GM18907 (cell line): Measurements from ENCODE around the gene ATXN7L1.

Experiments used
- ATAC-seq: cut with Tn5 transposase; IDR thresholded peaks from one replicate; pipeline ENCODE4 v1.9.1; 2021; ENCODE audit warnings: mild to moderate bottlenecking, moderate library complexity; ENCODE audit not compliant: unreplicated experiment

ATXN7L1 gene

DNA sequence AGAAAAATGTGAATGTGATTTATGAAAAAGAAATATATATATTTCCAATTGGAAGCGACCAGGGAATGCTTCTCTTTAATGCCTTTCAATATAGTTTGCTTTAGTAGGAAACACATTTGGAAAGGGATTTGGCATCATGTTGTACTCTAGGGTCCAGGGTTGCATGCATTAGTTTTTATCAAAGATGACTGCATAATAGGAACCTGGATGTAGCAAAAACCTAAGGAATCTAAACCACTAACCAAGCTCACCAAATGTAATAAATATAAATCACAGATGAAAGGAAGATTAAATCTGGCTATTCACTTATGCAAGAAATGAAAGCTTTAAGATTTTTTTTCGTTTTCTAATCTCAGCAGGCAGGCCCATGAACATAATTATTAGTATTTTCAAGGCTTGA lies 120.0 kb downstream of the ATXN7L1 start:
- ATAC-seq, result no peak

DNA sequence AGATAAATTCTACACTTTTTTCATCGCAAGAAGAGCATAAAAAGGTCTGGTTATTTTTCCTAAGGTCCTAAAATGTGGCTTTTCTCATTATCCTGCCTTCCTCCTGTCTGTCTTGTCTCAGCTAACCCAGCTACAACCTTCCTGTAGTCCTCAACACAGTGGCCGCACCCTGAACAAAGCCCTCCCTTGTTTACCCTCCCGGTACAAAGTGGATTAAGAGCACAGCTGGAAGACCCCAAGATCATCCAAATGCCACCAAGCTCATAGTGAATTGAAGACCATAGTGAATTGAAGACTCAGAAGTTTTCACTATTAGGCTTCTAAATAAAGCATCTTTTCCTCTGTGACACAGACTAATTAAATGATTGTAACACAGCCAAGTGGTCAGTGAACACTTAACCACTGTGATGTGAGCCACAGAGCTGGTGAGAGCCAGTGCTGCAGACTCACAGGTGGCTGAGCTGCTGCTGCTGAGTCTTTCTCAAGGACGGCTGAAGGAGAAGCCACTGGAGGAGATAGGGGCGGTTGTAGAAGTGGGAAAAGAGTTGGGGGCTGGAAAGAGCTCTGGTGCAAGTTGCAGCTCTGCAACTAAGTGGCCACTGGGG lies 123.6 kb downstream of the ATXN7L1 start:
- no peak for ATAC-seq

DNA sequence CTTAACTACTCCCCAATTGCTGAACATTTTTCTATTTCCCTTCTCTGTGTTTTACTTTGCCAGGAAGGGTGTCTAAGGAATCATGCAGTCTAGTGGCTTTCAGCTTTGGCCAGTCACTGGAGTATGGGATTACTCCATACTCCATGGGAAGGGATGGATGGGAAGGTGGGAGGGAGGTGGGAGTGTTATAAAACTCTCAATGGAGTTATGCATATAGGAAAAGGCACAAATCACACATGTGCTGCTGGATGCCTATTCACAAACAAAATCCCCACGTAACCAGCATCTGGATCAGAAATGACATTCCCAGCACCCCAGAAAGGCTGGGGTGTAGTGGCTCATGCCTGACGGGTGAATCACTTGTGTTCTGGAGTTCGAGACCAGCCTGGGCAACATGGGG lies 125.3 kb downstream of the ATXN7L1 start:
- ATAC-seq, result no peak

DNA sequence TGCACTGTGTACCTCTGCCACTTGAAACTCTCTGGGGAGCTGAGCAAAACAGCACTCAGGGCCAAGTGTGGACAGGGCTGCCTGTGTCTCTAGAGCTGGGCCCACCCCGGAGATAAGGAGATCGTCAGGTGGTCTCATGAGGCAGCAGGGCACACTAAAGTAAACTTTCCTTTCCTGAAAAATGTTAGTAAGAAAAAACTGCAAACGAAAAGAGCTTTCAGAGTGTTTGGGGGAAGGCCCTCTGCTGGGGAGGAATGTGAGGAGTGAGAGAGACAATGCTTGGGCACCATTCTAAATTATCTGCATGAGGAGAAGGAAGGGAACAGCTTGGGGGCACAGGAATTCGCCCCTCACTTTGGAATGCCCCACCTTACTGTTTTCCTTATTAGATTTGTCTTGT lies 127.7 kb downstream of the ATXN7L1 start:
- ATAC-seq, result no peak

DNA sequence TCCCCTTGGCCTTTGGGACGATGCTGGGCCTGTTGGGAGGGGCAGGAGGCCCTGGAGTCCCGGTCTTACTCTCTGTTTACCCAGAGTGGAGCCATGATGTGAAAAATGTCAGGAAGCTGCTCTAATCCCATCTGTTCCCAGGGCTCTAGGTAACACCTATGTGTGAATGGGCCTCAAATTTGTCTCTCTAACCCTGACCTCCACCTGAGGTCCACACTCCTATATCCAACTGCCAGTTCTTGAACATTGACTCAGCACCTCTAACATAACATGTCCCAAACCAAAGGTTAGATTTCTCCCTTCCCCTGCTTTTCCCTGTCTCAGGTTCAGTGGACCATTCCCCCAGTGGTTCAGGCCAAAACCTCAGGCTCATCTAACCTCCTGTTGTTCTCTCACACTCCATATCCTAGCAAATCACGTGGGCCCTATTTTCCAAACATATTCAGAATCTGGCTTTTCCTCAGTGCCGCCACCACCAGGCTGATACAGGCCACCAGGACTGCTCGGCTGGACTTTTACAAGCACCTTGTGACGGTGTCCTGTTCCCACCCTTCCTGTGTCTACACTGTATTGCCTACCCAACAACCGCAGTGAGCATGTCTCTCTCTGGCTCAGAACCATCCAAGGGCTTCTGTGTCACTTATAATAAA lies 130.6 kb downstream of the ATXN7L1 start:
- ATAC-seq, result no peak

DNA sequence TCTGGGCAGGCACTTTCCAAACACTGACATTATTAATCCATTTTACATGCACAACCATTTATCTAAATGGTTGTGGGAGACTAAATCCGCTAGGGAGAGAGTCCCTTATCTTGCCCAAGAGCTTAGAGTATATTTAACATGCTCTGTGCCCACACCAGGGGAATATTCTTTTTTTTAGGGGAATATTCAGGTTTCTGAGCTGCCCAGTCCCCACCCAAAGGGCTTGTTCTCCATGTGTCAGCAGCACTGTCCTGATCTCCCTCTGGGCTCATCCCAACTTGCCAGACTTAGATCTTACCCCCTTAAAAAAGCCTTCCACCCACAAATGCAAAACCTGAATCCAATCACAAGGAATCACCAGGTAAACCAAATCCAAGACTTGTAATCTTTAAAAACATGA lies 132.1 kb downstream of the ATXN7L1 start:
- no peak for ATAC-seq

DNA sequence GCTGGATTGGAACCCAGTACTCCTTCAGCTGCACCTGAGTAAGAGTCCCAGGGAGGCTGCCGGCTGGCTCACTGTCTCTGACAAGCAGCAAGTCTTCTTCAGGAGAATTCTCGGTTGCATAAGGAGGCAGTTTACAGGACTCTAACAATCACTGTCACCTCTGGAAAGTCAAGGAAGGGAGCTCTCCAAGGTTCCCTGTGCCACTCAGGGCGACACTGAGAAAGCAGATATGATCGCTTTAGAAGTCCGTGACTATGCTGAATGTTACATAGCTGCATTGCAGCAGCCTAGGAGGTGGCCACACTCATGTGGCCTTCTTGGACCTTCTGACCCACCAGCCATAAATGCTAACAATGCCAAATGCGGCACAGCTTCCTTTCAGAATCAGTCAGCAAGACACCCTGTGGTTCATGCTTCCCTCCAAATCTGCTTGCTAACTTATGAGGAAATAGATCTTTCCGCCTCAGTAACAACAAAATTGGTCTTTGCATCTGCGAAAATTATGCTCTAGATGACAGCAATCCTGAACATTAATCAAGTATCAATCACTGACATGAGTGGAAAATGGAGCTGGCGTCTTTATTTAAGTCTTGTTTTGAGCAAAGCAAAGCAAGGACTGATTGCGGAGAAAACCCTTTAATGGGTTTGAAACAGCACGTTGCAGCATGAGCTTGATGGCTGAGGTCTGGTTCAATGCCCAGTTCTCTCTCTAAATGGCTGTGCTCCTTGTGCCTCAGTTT lies 132.9 kb downstream of the ATXN7L1 start:
- no peak for ATAC-seq

DNA sequence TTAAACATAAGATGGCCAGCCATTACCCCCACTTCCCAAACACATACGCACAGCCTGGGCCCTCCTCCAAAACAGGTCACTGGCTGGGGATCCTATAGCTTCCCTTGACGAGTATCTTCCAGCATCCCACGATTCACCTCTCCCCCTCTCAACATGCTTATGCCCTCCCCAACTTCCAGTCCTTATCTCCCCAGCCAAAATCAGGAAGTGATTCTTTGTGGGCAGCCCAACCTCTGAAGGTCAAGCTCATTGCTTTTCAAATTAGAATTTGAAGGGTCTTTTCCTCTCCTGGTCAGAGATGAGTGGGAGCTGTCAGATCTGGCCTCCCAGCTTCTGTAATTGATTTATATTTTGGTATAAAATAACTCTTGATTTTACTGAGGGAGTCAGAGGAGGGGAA lies 133.6 kb downstream of the ATXN7L1 start:
- no peak for ATAC-seq

DNA sequence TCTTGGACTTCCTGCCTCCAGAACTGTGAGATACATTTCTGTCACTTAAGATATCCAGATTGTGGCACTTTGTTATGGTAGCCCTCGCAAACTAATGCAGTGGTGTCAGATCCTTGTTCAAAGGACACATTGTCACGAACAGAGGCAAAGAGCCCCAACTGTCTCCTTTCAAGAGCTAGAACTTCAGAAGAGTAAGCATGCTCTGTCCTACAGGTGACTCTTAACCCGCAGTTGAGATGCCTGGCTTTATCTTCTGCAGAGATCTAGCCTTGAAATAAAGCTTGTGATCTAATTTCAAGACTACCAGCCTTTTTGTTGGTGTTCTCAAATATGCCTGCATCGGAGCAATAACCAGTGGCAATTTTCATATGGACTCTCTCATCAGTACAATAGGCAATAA lies 134.4 kb downstream of the ATXN7L1 start:
- ATAC-seq, result no peak

DNA sequence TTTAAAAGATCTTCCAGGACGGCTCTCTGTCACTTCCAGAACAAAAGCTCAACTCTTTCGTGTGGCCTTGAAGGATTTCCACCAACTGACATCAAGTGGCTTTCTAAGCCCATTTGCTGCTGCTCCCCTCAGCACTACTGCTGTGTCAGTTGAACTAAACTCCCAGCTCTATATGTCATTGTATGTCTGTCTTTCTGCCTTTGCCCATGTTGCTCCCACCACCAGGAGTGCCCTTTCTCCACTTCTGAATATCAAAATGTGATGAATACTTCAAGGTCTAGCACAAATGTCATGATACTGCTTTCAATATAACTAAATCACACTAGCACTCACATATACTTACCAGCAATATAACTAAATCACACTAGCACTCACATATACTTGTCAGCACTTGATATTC lies 138.3 kb downstream of the ATXN7L1 start:
- no peak for ATAC-seq

DNA sequence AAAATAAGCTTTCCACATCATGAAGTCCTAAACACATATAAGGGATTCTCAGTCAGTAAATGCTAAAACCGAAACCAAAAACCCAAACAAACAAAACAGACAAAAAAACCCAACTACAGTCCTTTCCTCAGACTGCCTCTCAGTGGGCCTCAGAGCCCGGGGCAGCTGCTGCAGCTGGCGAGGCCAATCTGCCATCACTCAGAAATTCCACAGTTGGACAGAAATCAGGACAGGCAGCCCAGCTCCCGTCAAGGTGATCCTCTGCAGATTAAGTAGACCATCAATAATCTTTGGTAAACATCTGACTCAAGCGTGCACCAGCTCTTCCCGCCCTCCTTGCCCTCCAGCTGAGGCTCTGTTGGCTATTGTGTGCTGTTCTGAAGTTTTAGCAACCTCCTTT lies 142.2 kb downstream of the ATXN7L1 start:
- ATAC-seq, result no peak

DNA sequence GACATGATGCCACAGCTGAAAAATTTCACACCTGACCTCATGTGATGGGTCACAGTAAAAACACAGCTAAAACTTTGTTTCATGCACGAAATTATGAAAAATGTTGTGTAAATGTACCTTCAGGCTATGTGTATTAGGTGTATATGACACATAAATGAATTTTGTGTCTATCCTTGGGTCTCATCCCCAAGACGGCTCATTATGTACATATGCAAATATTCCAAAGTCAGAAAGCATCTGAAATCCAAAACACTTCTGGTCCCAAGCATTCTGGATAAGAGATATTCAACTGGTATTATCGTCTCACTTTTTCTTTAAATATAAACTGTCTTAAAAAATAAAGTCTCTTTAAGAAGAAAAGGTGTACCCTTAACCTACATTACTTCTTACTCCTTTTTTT lies 145.4 kb downstream of the ATXN7L1 start:
- no peak for ATAC-seq

DNA sequence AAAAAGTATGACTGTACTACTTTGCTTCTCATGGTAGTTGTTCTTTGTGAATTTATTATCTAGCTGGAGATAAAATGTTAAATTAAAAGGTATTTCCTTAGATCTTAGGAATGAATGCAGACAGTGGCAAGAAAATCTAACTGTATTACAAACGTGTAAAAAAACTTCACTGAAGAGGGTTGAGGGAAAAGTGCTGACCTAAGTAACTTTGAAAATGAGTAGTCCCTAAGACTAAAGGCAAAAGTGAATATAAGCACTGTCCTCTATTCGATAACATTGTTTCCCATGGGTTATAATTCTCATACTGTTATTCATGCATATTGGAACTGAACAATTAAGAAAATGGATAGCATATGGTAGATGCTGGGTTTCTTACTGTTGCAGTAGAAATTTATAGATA lies 148.4 kb downstream of the ATXN7L1 start:
- ATAC-seq, result no peak

DNA sequence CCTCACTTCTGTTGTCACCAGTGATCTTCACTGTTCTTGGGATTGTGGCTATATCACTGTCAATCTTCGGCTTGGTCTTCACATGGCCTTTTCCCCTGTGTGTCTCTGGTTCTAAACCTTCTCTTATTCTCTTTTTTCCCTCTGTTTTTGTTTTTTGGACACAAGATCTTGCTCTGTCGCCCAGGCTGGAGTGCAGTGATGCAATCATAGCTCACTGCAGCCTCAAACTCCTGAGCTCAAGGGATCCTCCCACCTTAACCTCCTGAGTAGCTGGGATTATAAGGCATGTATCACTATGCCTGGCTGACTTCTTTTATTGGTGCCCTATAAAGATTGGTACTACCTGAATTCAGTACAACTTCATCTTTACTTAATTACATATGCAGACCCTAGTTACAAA lies 151.7 kb downstream of the ATXN7L1 start:
- no peak for ATAC-seq

DNA sequence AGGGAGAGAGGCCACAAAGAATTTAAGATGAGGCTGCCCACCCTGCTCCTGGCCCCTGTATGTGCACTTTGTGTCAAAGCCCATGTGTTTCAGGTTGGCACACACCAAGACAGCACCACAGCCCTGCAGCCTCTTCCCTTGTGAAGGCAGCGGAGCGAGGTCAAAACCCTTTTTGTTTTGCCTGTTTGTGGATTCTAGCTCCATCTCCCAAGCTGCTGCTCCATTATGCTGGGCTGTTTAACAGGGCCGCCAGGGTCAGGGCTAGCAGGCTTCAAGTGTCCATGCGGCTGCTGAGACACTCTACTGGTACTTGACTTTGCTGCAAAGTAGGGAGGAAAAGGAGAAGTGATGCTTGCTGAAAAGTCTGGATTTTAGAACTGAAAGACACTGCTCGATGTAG lies 152.8 kb downstream of the ATXN7L1 start:
- ATAC-seq, result no peak

DNA sequence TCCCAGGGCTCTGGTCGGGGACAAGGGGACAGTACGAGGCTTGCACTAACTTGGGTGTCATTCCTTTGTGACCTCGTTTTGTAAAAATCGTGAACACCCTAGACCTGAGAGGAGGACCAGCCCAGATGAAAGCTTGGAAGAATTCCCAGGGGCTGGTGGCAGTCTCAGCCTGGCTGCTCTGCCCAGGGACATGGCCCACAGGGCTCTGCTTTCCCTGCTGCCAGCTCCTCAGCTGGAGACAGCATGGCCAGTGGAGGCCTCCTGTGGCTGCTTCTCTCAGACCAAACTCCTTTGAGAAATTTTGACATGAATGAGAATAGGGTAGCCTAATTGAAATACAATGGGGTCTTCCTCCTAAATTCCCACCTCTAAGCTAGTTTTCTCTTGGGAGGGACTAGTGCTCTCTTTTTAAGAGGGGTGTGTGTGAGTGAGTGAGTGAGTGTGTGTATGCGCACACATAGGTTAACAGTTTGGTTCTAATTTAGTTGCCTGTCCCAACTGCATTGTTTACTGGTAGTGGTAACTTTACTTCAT lies 154.8 kb downstream of the ATXN7L1 start:
- no peak for ATAC-seq

DNA sequence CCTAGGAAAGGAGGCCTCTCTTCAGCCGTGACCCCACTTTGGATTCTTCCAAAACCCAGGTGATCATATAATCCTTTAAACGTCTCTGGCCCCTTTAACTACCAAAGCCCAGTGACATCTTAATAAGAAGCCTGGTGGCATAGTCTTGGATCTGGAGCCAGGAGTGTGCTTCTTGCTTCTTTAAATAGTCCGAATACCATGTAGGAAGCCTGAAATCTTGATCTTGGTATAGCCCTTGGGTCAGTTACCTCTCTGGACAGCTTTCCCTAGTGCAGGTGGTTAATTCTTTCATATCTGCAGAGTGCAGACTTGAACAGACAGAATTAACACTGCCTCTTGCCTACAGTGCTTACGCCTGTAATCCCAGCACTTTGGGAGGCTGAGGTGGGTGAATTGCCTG lies 156.5 kb downstream of the ATXN7L1 start:
- ATAC-seq, result no peak

DNA sequence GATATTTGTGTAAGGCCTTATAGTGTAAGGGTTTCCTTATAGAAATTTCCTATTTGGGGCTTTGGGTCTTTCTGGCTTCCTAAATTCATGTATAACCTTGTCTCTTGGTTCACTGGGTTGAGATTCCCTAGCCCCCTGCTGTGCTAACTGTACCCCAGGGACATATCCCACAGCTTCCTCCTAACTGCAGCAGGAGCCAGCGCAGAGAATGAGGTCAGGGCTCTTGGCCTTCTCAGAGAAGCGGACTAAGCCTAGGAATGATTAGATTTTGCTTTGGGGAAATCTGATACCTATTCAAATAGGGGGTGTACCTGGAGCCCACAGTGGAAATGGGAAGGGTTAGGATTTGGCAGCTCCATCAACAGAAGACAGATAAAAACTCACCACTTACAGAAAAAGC lies 157.0 kb downstream of the ATXN7L1 start:
- ATAC-seq, result no peak

DNA sequence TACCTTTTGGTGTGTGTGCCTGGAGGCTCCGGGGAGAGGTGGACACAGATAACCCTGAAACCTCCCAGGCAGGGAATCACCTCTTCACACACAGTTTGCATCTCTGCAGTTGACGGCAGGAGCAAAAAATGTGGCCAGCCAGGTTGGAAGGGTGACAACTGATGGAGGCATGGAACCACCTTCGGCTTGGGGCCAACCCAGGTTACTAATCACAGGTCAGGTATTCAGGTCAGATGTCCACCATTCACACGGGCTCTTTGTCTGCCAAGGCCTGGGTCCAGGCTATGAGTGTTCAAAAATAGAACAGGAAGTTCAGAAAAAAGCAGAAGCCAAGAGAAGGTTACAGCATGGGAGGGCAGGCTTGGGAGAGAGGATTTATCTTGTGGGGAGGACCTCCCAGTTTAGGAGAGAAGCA lies 157.9 kb downstream of the ATXN7L1 start:
- no peak for ATAC-seq

DNA sequence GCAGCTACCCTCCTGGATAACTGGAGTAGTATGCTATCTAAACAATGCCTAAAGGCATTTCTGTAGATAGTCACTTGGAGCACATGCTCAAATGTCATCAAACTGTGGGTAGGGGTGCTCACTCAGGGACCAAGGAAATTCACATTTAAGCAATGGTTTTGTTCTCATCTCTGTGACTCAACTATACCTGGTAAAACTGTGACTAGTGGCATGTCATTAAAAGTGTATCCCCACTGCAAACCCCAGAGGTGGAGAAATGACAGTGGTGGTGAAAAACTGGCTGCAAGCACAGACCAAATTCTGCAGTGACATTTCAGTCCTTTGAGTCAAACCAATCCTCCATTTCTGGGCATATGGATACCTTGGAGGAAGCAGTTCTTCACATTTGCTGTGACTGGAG lies 160.9 kb downstream of the ATXN7L1 start:
- ATAC-seq, result no peak

DNA sequence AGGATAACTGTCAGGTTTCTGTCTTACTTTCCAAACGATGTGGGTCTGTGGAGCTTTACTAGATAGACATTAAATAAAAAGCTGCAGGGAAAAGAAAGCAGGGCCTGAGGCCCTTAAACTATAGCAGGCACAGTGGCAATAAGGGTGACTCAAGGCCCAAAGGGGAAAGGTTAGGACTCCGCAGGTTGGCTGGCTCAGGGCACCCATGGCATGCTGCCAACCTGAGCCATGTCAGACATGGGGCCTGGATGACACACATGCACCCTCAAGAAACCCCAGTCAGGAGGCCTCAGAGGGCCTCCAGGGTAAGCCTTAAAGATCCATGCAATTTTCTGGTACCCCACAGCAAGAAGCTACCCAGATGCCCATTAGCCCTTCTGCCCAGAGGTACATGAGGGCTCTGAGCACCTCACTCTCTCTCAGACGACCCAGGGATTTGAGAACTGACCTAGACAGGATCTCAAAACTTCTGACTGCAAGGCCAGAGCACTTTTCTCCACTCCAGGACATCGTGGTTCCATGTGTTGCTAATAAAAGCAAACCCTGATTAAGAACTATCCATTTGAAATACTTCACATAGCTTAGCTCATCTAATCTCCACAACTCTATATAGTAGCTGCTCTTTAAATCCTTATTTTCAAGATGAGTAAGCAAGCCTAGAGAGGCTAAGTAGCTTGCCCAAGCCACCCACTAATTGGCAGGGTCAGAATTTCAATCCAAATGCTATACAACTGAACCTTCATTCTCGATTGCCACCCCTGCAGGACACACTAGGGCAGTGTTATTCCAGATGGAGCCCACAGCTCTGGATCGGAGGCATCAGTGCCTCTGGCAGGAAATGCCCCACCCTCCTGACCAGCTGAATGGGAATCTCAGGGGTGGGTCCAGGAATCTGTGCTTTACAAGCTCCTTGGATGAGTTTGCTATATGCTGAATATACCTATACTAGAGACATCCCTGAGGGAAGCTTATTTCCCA lies 162.6 kb downstream of the ATXN7L1 start:
- ATAC-seq, result no peak
